HAP-1 (cell line): ENCODE data around the gene LIME1.

Source experiments
- DNase-seq, 2 experiments: peaks; one replicate each; pipeline ENCODE4 v3.0.0-alpha.2; 2016 to 2020; ENCODE audit warnings: low spot score in 2 of 2
- H3K27me3 ChIP-seq: fragments of 250-450 bp; sonication (Bioruptor Pico); 2 replicates; pipeline ENCODE4 v1.5.1; 2020; ENCODE audit warnings: low read depth, mild to moderate bottlenecking, moderate library complexity
- H3K36me3 ChIP-seq: fragments of 250-450 bp; sonication (Bioruptor Pico); replicated peaks from 2 replicates; pipeline ENCODE4 v1.5.1; 2020; ENCODE audit warnings: mild to moderate bottlenecking
- H3K4me1 ChIP-seq: fragments of 250-450 bp; sonication (Bioruptor Pico); 2 replicates; pipeline ENCODE4 v1.5.1; 2020; ENCODE audit warnings: mild to moderate bottlenecking
- H3K4me3 ChIP-seq: fragments of 250-450 bp; sonication (Bioruptor Pico); 2 replicates; pipeline ENCODE4 v1.5.1; 2020; ENCODE audit warnings: mild to moderate bottlenecking, moderate library complexity
- H3K9me3 ChIP-seq: fragments of 250-450 bp; sonication (Bioruptor Pico); 2 replicates; pipeline ENCODE4 v1.5.1; 2020; ENCODE audit warnings: mild to moderate bottlenecking, moderate library complexity
- in situ Hi-C: fragments of 300-500 bp; cut with MboI; formaldehyde crosslinking; loops from 3 replicates; pipeline ENCODE4 v1.14.3; 2020; ENCODE audit warnings: low sequenced_read_pairs, inconsistent platforms, mixed read lengths

Gene LIME1

DNA sequence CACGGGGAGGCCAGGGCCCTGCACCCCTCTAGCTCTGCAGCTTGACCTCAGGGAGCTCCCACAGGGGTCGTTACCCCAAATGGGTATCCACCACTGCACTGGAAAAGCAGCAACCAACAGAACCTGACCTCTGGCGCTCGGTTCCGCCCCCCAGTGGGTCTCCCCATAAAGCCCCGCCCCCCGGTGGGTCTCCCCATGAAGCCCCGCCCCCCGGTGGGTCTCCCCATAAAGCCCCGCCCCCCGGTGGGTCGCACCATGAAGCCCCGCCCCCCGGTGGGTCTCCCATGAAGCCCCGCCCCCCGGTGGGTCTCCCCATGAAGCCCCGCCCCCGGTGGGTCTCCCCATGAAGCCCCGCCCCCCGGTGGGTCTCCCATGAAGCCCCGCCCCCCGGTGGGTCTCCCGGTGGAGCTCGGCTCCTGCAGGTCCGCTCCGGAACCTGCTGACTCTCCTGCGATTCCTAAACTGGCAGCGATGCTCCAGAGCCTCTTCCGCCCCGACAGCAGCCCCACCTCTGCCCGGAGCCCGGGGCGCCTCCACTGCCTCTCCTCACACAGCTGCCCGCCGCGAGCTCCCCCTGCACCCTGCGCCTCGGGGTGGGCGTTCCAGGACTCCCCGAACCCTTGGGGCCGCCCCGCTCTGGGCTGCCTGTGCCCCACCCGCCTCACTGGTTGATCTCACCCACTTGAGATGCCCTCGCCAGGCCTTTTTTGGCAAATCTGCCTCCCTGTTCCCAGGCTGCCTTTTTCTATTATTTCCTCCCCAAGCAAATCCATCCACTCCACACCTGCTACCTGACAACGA is 15.2 kb downstream of the LIME1 start:
- Histone ChIP-seq H3K4me1 (no peaks in the 10 kb centered on the region), H3K27me3 (no peaks in the 10 kb centered on the region), H3K4me3 (no peak overlapping the region), H3K9me3 (no peaks in the 10 kb centered on the region), H3K36me3 (no peaks in the 10 kb centered on the region)
- in situ Hi-C loops: no loop called here
- DNase-seq: peak in 1 of 2 experiments; percentile 48

DNA sequence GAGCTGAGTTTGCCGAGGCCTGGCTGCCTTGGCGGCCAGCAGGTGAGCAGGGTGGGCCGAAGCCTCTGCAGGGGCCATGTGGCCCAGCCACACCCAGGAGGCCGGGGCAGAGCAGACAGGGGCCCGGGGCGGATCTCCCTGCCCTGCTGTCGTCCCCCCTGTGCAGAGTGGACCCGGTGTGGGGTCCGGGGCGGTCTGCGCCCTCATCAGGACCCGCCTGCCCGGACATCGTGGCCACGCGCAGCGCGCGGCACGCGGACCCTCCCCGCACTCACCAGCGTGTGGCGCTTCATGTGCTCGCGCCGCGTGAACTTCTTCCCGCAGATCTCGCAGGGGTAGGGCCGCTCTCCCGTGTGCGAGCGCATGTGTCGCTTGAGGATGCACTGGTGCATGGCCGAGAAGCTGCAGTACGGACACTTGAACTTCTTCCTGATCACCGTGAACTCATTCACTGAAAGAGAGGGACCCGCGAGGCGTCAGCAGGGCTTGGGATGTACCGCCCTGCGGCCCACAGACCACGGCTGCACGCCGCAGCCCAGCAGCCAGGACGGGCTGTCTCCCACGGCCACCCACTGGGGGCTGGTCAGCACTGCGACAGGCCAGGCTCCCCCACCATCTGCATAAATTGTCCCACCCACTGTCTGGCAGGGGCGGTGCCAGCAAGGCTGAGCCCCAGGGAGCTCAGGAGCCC is 16.1 kb downstream of the LIME1 start:
- Histone ChIP-seq H3K4me1 (no peaks in the 10 kb centered on the region), H3K4me3 (no peak overlapping the region), H3K36me3 (no peaks in the 10 kb centered on the region), H3K9me3 (no peaks in the 10 kb centered on the region), H3K27me3 (no peaks in the 10 kb centered on the region)
- in situ Hi-C loops: no loop called here
- DNase-seq: no peak

DNA sequence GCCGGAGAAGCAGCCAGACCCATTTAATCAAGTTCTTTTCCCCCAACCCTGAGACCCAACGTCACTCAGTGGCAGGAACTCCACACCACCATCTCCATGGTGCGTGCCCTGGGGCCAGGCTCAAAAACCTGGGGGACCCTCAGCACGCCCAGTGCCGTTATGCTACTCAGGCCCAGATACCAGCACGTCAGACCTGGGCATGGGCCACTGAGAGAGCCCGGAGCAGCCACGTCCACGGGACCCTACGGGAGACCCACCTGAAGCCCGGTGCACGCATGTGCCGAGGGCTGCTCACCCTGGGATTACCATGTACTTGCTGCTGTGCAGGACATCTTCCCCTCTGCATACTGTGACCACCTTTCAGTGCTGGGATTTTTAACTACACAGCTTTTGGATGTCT is 16.9 kb downstream of the LIME1 start:
- H3K4me1 ChIP-seq: no peaks in the 10 kb centered on the region
- in situ Hi-C loops: no loop called here
- DNase-seq: no peak
- no peaks in the 10 kb centered on the region for H3K27me3 ChIP-seq
- H3K36me3 ChIP-seq: no peaks in the 10 kb centered on the region
- H3K4me3 ChIP-seq: no peak overlapping the region
- no peaks in the 10 kb centered on the region for H3K9me3 ChIP-seq

- DNase-seq: no peak
- H3K4me1 ChIP-seq: no peaks in the 10 kb centered on the region
Observed at GRCh38 chr20:63754008-63754407, 17.5 kb downstream of the LIME1 start.

GRCh38 chr20:63755933-63756647 is 19.6 kb downstream of the LIME1 start:
- H3K4me3 ChIP-seq: no peak overlapping the region
- no peaks in the 10 kb centered on the region for H3K9me3 ChIP-seq
- in situ Hi-C loops: no loop called here
- DNase-seq: no peak
- H3K4me1 ChIP-seq: no peaks in the 10 kb centered on the region
- H3K27me3 ChIP-seq: no peaks in the 10 kb centered on the region
- H3K36me3 ChIP-seq: no peaks in the 10 kb centered on the region

More at GRCh38 chr20:63754008-63754407, 17.5 kb downstream of the LIME1 start:
- Histone ChIP-seq H3K4me3 (no peak overlapping the region), H3K27me3 (no peaks in the 10 kb centered on the region), H3K36me3 (no peaks in the 10 kb centered on the region), H3K9me3 (no peaks in the 10 kb centered on the region)
- in situ Hi-C loops: no loop called here

- no peaks in the 10 kb centered on the region for H3K4me1 ChIP-seq
- no peak for DNase-seq
- H3K27me3 ChIP-seq: no peaks in the 10 kb centered on the region
- H3K9me3 ChIP-seq: no peaks in the 10 kb centered on the region
- no peaks in the 10 kb centered on the region for H3K36me3 ChIP-seq
- no peak overlapping the region for H3K4me3 ChIP-seq
- in situ Hi-C loops: no loop called here
Observed at GRCh38 chr20:63756648-63756991, 20.2 kb downstream of the LIME1 start.

DNA sequence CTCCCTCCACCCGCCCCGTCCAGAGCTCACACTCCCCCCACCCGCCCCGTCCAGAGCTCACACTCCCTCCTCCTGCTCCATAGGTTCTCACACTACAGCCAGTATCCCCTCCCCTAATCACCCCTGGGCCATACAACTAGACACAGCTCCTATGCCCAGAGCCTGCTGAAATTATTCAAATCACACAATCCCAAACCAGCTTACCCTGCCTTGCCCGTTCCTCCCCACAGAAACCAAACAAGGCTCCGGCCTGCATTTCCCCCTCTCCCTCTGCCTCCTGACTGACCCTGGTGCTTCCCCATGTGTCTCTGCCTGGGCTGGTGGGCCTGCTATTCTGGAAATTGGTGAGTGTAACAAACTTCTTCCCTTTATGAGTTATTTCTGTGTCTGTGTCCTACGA is 21.7 kb downstream of the LIME1 start:
- Histone ChIP-seq H3K27me3 (no peaks in the 10 kb centered on the region), H3K9me3 (no peaks in the 10 kb centered on the region), H3K4me3 (no peak overlapping the region), H3K4me1 (no peaks in the 10 kb centered on the region), H3K36me3 (no peaks in the 10 kb centered on the region)
- DNase-seq: no peak
- in situ Hi-C loops: no loop called here

- DNase-seq: no peak
- in situ Hi-C loops: no loop called here
- no peaks in the 10 kb centered on the region for H3K27me3 ChIP-seq
- no peaks in the 10 kb centered on the region for H3K36me3 ChIP-seq
- H3K9me3 ChIP-seq: no peaks in the 10 kb centered on the region
- no peaks in the 10 kb centered on the region for H3K4me1 ChIP-seq
- H3K4me3 ChIP-seq: no peak overlapping the region
Observed at GRCh38 chr20:63759377-63759901, 23.0 kb downstream of the LIME1 start.

GRCh38 chr20:63765082-63765873 is 28.8 kb downstream of the LIME1 start:
- no peak for DNase-seq
- Histone ChIP-seq H3K4me1 (no peaks in the 10 kb centered on the region), H3K36me3 (no peaks in the 10 kb centered on the region), H3K4me3 (no peak overlapping the region), H3K9me3 (no peaks in the 10 kb centered on the region), H3K27me3 (no peaks in the 10 kb centered on the region)
- in situ Hi-C loops: no loop called here

GRCh38 chr20:63765902-63766301 is 29.4 kb downstream of the LIME1 start:
- no peaks in the 10 kb centered on the region for H3K4me1 ChIP-seq
- in situ Hi-C loops: no loop called here

DNA sequence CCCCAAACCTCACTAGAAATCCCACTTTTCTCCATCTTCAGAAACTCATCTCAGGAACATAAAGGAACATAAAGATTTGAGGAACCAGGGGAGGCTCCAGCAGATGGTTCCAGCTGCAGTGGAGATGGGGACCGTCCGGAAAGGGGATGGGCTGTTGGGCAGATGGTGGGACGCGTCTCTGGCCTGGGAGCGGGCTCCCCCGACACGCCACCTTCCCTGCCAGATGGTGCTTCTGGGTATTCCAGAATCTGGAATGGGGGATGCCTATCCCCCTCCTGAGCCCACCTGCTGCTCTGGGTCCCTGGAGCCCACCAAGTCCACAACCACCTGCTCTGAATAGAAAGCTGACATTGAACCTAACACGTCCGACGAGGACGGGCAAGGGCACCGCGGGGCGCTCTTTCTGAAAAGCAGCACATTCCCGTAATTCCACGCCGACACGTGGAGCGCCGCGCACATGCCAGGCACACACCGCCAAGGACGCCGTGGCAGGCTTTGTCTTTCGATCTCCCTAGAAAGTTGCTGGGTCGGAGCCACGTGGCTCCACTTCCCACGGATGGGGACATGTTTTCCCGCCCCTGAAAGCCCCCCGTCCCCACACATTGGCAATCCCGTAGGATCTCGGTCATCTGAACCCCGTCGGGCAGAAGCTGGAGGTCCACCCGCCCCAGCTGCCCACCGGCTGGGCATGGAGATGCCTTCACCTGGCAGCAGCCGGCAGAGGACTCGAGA is 30.4 kb downstream of the LIME1 start:
- Histone ChIP-seq H3K9me3 (no peaks in the 10 kb centered on the region), H3K4me1 (no peaks in the 10 kb centered on the region), H3K27me3 (no peaks in the 10 kb centered on the region), H3K36me3 (no peaks in the 10 kb centered on the region), H3K4me3 (no peak overlapping the region)
- in situ Hi-C loops: no loop called here
- no peak for DNase-seq

More at GRCh38 chr20:63765902-63766301, 29.4 kb downstream of the LIME1 start:
- Histone ChIP-seq H3K4me3 (no peak overlapping the region), H3K9me3 (no peaks in the 10 kb centered on the region), H3K36me3 (no peaks in the 10 kb centered on the region), H3K27me3 (no peaks in the 10 kb centered on the region)
- no peak for DNase-seq

DNA sequence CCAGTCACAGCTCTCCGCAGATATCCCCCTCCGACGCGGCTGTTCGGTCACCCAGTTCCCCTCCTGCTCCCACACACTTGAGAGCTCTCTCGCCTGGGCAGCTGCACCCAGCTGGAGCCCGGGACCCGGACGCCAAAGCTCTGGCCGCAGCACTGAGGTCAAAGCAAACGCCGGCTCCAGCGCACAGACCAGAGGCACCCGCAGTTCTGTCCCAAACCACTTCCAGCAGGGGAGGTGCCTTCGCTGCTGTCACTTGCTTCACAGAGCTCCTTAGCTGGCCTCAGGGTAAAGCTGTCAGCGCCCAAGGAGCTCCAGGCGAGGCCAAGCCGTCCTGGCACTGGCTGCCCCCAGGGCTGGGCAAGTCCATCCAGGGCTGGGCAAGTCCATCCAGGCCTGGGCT is 31.0 kb downstream of the LIME1 start:
- H3K4me3 ChIP-seq: no peak overlapping the region
- in situ Hi-C loops: no loop called here
- no peak for DNase-seq
- H3K27me3 ChIP-seq: no peaks in the 10 kb centered on the region
- no peaks in the 10 kb centered on the region for H3K9me3 ChIP-seq
- H3K4me1 ChIP-seq: no peaks in the 10 kb centered on the region
- H3K36me3 ChIP-seq: no peaks in the 10 kb centered on the region

GRCh38 chr20:63767886-63768285 is 31.4 kb downstream of the LIME1 start:
- Histone ChIP-seq H3K27me3 (no peaks in the 10 kb centered on the region), H3K36me3 (no peaks in the 10 kb centered on the region), H3K4me3 (no peak overlapping the region), H3K9me3 (no peaks in the 10 kb centered on the region), H3K4me1 (no peaks in the 10 kb centered on the region)
- in situ Hi-C loops: no loop called here
- DNase-seq: no peak
